Measurements from ENCODE around the gene CACNG4. TPM values are rescaled to one million over a fixed set of nuclear protein-coding genes. Genes with fewer than 3 reads are reported as not detected.

The CACNG4 gene
- total and polyA plus RNA-seq, 2 of the 4 experiments (the other 2 are of a cell fraction), result under 0.01 to 0.53 TPM

DNA sequence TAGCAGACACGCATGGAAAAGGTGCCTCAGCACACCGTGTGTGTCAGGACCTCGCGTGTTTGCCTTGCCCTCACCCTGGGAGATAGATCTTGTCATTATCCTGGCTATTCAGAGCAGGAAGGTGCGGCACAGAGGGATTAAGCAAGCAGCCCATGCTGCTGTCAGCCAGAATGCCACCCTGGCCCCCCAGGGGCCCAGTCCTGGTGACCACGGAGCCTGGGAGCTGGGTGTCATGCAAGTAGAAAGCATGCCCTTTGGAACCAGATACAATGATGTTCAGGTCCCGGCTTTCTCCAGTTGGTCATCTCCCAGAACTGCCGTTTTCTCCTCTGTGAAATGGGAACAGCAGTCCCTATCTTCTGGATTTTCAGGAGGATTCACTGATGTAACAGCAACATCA is 29.9 kb downstream of the CACNG4 start:
- no peak overlapping the region for H3K4ac ChIP-seq (ENCODE audit: low read depth, low read length)
- H3K9ac ChIP-seq (ENCODE audit: low read depth, low read length), result no peak overlapping the region
- intact Hi-C loops (cut with micrococcal nuclease), result no loop called here
- no peak overlapping the region for H3K4me2 ChIP-seq (ENCODE audit: low read depth, low read length)
- H4K20me1 ChIP-seq (ENCODE audit: insufficient read depth, low read length), result no peaks in the 10 kb centered on the region
- WGBS, 2 experiments (ENCODE audit: extremely low coverage in 2 of 2, insufficient read length in 1 of 2), result 60% methylated on average over 1 of the region's 8 CpGs; no CpG with 5 or more reads in 1 of the 2 experiments
- no peak overlapping the region for H3K4me3 ChIP-seq (ENCODE audit: insufficient read depth, low read depth, low read length)
- ATAC-seq (ENCODE audit: low read depth), result no peak
- H3K79me1 ChIP-seq (ENCODE audit: low read depth in 1 of 2, low read length in 2 of 2), result no peaks in the 10 kb centered on the region
- H3K9me3 ChIP-seq (ENCODE audit: control insufficient read depth, insufficient read depth, low read length), result no peaks in the 10 kb centered on the region
- no TSS peak for BruUV-seq (replicated peaks)
- no peak overlapping the region for H3K18ac ChIP-seq (ENCODE audit: low read depth, low read length)
- H2BK120ac ChIP-seq (ENCODE audit: low read depth, low read length), result no peak overlapping the region
- no peak overlapping the region for H3K56ac ChIP-seq (ENCODE audit: extremely low read depth, insufficient read depth, low read length)
- H2AK5ac ChIP-seq (ENCODE audit: low read depth, low read length), result no peak overlapping the region
- H4K8ac ChIP-seq (ENCODE audit: low read depth in 2 of 2, low read length in 2 of 2), result no peak overlapping the region
- no peak overlapping the region for H4K5ac ChIP-seq (ENCODE audit: low read depth, low read length)
- no peak overlapping the region for H2BK15ac ChIP-seq (ENCODE audit: low read depth, low read length)
- dilution Hi-C loops (cut with HindIII; ENCODE audit: low sequenced_read_pairs, unreplicated experiment), result no loop called here
- H3K36me3 ChIP-seq (ENCODE audit: control insufficient read depth, insufficient read depth, low read length), result no peaks in the 10 kb centered on the region
- H3K27ac ChIP-seq (ENCODE audit: insufficient read depth, low read length), result no peak overlapping the region
- POLR2A ChIA-PET (ENCODE audit: unreplicated experiment), result no interaction called here
- TF ChIP-seq, protein P1, sequence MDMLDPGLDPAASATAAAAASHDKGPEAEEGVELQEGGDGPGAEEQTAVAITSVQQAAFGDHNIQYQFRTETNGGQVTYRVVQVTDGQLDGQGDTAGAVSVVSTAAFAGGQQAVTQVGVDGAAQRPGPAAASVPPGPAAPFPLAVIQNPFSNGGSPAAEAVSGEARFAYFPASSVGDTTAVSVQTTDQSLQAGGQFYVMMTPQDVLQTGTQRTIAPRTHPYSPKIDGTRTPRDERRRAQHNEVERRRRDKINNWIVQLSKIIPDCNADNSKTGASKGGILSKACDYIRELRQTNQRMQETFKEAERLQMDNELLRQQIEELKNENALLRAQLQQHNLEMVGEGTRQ (IDR thresholded peaks at IDR 0.05; ENCODE audit: low read depth, low read length), result no peak
- TF ChIP-seq SMC3 (IDR thresholded peaks at IDR 0.05; ENCODE audit: low read depth, low read length) (no peak), NFE2L2 (IDR thresholded peaks at IDR 0.05; ENCODE audit: low read depth, low read length) (no peak), ELK1 (IDR thresholded peaks at IDR 0.05; ENCODE audit: borderline replicate concordance, low read depth, low read length) (no peak), CHD1 (IDR thresholded peaks at IDR 0.05; ENCODE audit: low read depth, low read length) (no peak), MAZ (IDR thresholded peaks at IDR 0.05; ENCODE audit: borderline replicate concordance, low read depth, low read length) (no peak), BHLHE40 (IDR thresholded peaks at IDR 0.05; ENCODE audit: low read depth, low read length) (no peak)
- TF ChIP-seq, protein P2, sequence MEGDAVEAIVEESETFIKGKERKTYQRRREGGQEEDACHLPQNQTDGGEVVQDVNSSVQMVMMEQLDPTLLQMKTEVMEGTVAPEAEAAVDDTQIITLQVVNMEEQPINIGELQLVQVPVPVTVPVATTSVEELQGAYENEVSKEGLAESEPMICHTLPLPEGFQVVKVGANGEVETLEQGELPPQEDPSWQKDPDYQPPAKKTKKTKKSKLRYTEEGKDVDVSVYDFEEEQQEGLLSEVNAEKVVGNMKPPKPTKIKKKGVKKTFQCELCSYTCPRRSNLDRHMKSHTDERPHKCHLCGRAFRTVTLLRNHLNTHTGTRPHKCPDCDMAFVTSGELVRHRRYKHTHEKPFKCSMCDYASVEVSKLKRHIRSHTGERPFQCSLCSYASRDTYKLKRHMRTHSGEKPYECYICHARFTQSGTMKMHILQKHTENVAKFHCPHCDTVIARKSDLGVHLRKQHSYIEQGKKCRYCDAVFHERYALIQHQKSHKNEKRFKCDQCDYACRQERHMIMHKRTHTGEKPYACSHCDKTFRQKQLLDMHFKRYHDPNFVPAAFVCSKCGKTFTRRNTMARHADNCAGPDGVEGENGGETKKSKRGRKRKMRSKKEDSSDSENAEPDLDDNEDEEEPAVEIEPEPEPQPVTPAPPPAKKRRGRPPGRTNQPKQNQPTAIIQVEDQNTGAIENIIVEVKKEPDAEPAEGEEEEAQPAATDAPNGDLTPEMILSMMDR (conservative IDR thresholded peaks at IDR 0.05; ENCODE audit: low read depth, low read length), result no peak
- in situ Hi-C loops (cut with MboI; ENCODE audit: low sequenced_read_pairs), result no loop called here
- no peaks in the 10 kb centered on the region for H3K4me1 ChIP-seq (ENCODE audit: control insufficient read depth, insufficient read depth, low read length)
- H4K91ac ChIP-seq (ENCODE audit: insufficient read depth, low read depth, low read length), result no peak overlapping the region
- no peak overlapping the region for H3K23ac ChIP-seq (ENCODE audit: low read depth, low read length)
- H2AK9ac ChIP-seq (replicated peaks; ENCODE audit: low read depth, low read length, poor library complexity), result no peak overlapping the region
- peaks cover 30% of the 10 kb centered on the region for H3K27me3 ChIP-seq (ENCODE audit: control insufficient read depth, insufficient read depth, low read length)
- no peak for DNase-seq
- H2AFZ ChIP-seq (replicated peaks; ENCODE audit: low read length, poor library complexity), result no peak overlapping the region
- no peak overlapping the region for H2BK5ac ChIP-seq (ENCODE audit: low read depth, low read length, poor library complexity, severe bottlenecking)
- CTCF ChIA-PET, result no interaction called here
- H2BK20ac ChIP-seq (ENCODE audit: low read depth, low read length), result no peak overlapping the region
- H3K14ac ChIP-seq (replicated peaks; ENCODE audit: low read depth, low read length), result no peak overlapping the region
- no peaks in the 10 kb centered on the region for H3K9me1 ChIP-seq (ENCODE audit: insufficient read depth, low read length)

Data from IMR-90 (cell line).